Activated CD4-positive, alpha-beta T cell treated with anti-CD3 and anti-CD28 coated beads, Interleukin-2, amount 50 U/mL, for 24 hours (primary cell): ENCODE results near the gene RBMS3.
"Not testable (repeated sequence)": the region's sequence is repeated elsewhere in the genome, so short reads cannot be mapped to it uniquely, and the experiment has no call there.

Source experiments
- DNase-seq, 2 donors: peaks; one replicate each; pipeline ENCODE4 v3.0.0-alpha.2; 2020; ENCODE audit warnings: low read depth in 1 of 2, low spot score in 1 of 2

Gene RBMS3

GRCh38 chr3:29473481-29474170 lies 192.8 kb downstream of the RBMS3 start:
- DNase-seq, result not testable (repeated sequence)

GRCh38 chr3:29475305-29475840 lies 194.5 kb downstream of the RBMS3 start:
- DNase-seq, result no peak

GRCh38 chr3:29475854-29476253 lies 195.0 kb downstream of the RBMS3 start:
- no peak for DNase-seq

GRCh38 chr3:29478611-29479010 lies 197.7 kb downstream of the RBMS3 start:
- no peak for DNase-seq

- DNase-seq, result no peak
These were observed 200.4 kb downstream of the RBMS3 start for GRCh38 chr3:29481249-29481648.

GRCh38 chr3:29481969-29482767 lies 201.3 kb downstream of the RBMS3 start:
- DNase-seq, result no peak

GRCh38 chr3:29484633-29485032 lies 203.8 kb downstream of the RBMS3 start:
- no peak for DNase-seq

GRCh38 chr3:29486096-29486495 lies 205.2 kb downstream of the RBMS3 start:
- no peak for DNase-seq

GRCh38 chr3:29486917-29487316 lies 206.0 kb downstream of the RBMS3 start:
- no peak for DNase-seq

GRCh38 chr3:29488922-29489321 lies 208.1 kb downstream of the RBMS3 start:
- DNase-seq, result no peak

GRCh38 chr3:29493109-29493508 lies 212.2 kb downstream of the RBMS3 start:
- DNase-seq, result no peak

GRCh38 chr3:29494305-29495036 lies 213.6 kb downstream of the RBMS3 start:
- DNase-seq, result no peak

- DNase-seq, result no peak
These were observed 216.4 kb downstream of the RBMS3 start for GRCh38 chr3:29497282-29497681.

- no peak for DNase-seq
These were observed 221.9 kb downstream of the RBMS3 start for GRCh38 chr3:29502771-29503170.

- DNase-seq, result no peak
These were observed 222.4 kb downstream of the RBMS3 start for GRCh38 chr3:29503314-29503713.

- no peak for DNase-seq
These were observed 223.1 kb downstream of the RBMS3 start for GRCh38 chr3:29503958-29504357.

GRCh38 chr3:29506502-29506901 lies 225.6 kb downstream of the RBMS3 start:
- no peak for DNase-seq

- DNase-seq, result no peak
These were observed 230.8 kb downstream of the RBMS3 start for GRCh38 chr3:29511701-29512100.

GRCh38 chr3:29512641-29513040 lies 231.8 kb downstream of the RBMS3 start:
- no peak for DNase-seq

GRCh38 chr3:29513236-29513635 lies 232.4 kb downstream of the RBMS3 start:
- no peak for DNase-seq

- no peak for DNase-seq
These were observed 233.3 kb downstream of the RBMS3 start for GRCh38 chr3:29514170-29514569.

- DNase-seq, result no peak
These were observed 234.0 kb downstream of the RBMS3 start for GRCh38 chr3:29514912-29515311.
